ENCODE data around the gene APOL6. TPM values are rescaled to one million over a fixed set of nuclear protein-coding genes. Genes with fewer than 3 reads are reported as not detected.

The APOL6 gene, protein sequence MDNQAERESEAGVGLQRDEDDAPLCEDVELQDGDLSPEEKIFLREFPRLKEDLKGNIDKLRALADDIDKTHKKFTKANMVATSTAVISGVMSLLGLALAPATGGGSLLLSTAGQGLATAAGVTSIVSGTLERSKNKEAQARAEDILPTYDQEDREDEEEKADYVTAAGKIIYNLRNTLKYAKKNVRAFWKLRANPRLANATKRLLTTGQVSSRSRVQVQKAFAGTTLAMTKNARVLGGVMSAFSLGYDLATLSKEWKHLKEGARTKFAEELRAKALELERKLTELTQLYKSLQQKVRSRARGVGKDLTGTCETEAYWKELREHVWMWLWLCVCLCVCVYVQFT
- 5.1 and 8.7 TPM in 2 replicates for total RNA-seq

- DNase-seq (ENCODE audit: low read depth, low spot score): no peak
These were observed at the start of gene APOL6 for GRCh38 chr22:35648066-35649025. Gene APOL6, plus strand, starts transcription at chr22:35648446. Its CDS starts 7,980 bp downstream, at chr22:35656426.

DNA sequence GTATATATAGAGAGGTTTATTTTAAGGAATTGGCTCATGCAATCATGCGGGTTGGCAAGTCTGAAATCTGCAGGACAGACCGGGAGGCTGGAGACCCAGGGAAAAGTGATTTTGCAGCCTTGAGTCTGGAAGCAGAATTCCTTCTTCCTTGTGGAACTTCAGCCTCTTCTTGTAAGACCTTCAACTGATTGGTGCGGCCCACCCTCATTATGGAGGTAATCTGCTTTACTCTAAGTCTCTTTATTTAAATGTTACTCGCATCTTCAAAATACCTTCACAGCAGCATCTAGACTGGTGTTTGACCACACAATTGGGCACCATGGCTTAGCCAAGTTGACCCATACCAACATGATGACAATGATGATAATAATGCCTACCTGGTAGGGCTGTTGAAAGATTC lies 48.9 kb upstream of the APOL6 start:
- no peak for DNase-seq (ENCODE audit: low read depth, low spot score)

GRCh38 chr22:35600476-35600875 lies 47.8 kb upstream of the APOL6 start:
- no peak for DNase-seq (ENCODE audit: low read depth, low spot score)

- no peak for DNase-seq (ENCODE audit: low read depth, low spot score)
These were observed 47.1 kb upstream of the APOL6 start for GRCh38 chr22:35601013-35601580.

GRCh38 chr22:35601743-35602615 lies 46.3 kb upstream of the APOL6 start:
- no peak for DNase-seq (ENCODE audit: low read depth, low spot score)

- DNase-seq (ENCODE audit: low read depth, low spot score): no peak
These were observed 43.5 kb upstream of the APOL6 start for GRCh38 chr22:35604621-35605368.

GRCh38 chr22:35605369-35605680 lies 42.9 kb upstream of the APOL6 start:
- no peak for DNase-seq (ENCODE audit: low read depth, low spot score)

DNA sequence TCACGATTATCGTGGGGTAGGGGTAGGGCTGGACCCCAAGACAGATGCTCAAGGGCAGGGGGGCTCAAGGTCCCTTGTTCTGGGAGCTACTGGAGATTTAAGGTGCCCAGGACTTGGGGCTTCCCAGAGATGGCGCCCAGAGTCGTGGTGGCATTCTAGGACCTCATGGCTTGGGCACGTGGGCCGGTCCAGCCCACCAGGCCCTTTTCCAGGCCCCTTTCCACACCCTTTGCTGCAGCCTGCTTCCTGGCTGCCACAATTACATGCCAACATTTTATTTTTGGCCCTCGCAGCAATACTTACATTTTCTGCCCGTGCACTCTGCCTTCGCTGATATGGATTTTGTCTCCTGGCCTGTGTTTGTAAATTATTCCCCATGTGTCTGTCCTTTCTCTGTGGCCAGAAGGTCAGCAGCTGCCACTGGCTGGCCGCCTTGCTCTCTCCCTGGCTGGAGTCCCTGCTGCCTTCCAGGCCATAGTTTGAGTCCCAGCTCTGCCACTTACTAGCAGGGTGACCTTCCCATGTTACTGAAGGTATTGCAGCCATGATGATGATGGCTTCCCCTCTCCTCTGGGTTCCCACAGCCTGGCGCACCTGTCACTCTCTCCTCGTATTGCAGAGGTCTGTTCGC lies 42.3 kb upstream of the APOL6 start:
- DNase-seq (ENCODE audit: low read depth, low spot score): no peak

DNA sequence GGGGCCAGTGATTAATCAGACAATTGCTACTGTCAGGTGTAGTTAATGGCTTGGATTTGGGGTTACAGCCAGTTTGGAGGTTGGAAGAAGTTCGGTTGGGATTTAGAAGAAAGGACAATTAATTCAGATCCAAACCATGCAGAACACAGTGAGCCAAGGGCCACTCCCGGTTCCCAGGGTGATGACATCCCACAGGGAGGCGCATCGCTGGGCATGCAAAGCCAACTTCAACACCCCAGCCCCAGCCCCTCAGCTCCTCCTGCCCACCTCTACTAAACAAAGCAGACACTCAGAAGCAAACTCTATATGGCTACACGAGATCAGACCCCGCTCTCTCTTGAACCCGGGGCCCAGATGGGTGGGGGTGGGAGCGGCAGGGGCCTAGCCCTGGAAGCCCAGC lies 41.3 kb upstream of the APOL6 start:
- no peak for DNase-seq (ENCODE audit: low read depth, low spot score)

- DNase-seq (ENCODE audit: low read depth, low spot score): no peak
These were observed 40.2 kb upstream of the APOL6 start for GRCh38 chr22:35608088-35608487.

- no peak for DNase-seq (ENCODE audit: low read depth, low spot score)
These were observed 39.0 kb upstream of the APOL6 start for GRCh38 chr22:35609261-35609660.

GRCh38 chr22:35609761-35610160 lies 38.5 kb upstream of the APOL6 start:
- DNase-seq (ENCODE audit: low read depth, low spot score): no peak

DNA sequence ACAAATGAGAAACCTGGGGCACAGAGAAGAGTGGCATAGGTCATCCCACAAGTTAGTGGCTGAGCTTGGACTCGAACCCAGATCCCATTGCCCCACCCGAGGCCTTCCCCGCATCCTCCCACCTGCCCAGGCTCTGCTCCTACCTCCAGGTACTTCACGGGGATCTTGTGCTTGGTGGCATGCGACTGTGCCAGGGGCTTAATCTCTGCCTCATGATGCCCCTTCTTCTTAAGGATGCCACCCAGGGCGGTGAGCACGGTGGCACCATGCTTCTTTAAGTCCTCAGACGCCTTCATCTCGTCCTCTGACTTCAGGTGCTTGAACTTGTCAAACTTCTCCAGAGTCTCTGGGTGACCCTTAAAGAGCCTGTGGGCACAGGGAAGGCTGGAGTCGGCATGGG lies 37.5 kb upstream of the APOL6 start:
- DNase-seq (ENCODE audit: low read depth, low spot score): no peak

- no peak for DNase-seq (ENCODE audit: low read depth, low spot score)
These were observed 36.9 kb upstream of the APOL6 start for GRCh38 chr22:35611200-35611890.

GRCh38 chr22:35611891-35612576 lies 36.2 kb upstream of the APOL6 start:
- no peak for DNase-seq (ENCODE audit: low read depth, low spot score)

DNA sequence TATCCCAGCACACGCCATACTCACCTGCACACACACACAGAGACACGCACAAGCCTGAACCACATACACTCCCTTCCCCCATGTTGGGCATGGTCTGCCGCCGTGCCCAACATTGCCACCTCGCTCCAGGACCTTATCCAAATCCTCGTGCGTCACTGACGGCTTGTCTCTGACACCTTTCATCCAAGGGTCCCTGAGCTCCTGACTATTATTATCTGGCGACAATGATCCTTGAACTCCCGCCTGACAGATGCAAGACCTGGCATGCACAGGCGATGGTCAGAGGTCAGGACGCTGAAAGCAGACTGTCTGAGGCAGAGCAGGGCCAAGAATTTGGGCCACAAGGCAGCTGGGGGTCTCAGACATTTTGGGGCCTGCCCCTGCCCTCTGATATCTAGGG lies 35.3 kb upstream of the APOL6 start:
- no peak for DNase-seq (ENCODE audit: low read depth, low spot score)

GRCh38 chr22:35614404-35614803 lies 33.8 kb upstream of the APOL6 start:
- no peak for DNase-seq (ENCODE audit: low read depth, low spot score)

GRCh38 chr22:35615156-35615555 lies 33.1 kb upstream of the APOL6 start:
- DNase-seq (ENCODE audit: low read depth, low spot score): no peak

GRCh38 chr22:35616043-35616442 lies 32.2 kb upstream of the APOL6 start:
- DNase-seq (ENCODE audit: low read depth, low spot score): no peak

All from pulmonary artery endothelial cell (primary cell).